ENCODE data around the gene SORL1.

DNA sequence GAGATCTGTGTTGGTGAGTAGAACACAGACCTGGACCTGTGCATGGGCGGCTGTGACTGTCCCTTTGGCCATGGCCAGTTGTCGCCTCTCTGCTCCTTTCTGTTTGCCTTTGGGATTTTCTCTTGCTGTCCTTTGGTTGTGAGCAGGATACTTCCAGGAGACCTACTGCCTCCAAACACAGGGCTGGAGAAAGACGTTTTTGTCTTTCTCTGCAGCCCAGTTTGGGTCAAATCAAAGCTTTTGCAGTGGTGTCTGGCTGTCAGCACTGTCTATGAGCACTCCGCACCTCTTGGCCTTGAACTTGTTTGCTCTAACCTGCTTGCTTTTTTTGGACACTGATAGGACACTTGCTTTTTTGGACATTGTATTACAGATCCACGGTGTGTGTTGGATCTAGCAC, 109.6 kb downstream of the SORL1 start:
- TF ChIP-seq, protein P1, sequence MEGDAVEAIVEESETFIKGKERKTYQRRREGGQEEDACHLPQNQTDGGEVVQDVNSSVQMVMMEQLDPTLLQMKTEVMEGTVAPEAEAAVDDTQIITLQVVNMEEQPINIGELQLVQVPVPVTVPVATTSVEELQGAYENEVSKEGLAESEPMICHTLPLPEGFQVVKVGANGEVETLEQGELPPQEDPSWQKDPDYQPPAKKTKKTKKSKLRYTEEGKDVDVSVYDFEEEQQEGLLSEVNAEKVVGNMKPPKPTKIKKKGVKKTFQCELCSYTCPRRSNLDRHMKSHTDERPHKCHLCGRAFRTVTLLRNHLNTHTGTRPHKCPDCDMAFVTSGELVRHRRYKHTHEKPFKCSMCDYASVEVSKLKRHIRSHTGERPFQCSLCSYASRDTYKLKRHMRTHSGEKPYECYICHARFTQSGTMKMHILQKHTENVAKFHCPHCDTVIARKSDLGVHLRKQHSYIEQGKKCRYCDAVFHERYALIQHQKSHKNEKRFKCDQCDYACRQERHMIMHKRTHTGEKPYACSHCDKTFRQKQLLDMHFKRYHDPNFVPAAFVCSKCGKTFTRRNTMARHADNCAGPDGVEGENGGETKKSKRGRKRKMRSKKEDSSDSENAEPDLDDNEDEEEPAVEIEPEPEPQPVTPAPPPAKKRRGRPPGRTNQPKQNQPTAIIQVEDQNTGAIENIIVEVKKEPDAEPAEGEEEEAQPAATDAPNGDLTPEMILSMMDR (IDR thresholded peaks at IDR 0.05): no peak
- TF ChIP-seq POLR2A (IDR thresholded peaks at IDR 0.05; ENCODE audit: low read depth): no peak
